Right lung (tissue), 5 donors: ENCODE measurements around the gene CALCOCO2. TPM values are rescaled to one million over a fixed set of nuclear protein-coding genes. Genes with fewer than 3 reads are reported as not detected.

ENCODE experiments used
- DNase-seq, 2 donors: peaks; one replicate each; pipeline ENCODE4 v3.0.0-alpha.2; 2013
- polyA plus RNA-seq, 5 donors: library from polyadenylated mRNA; unstranded; fragments of 120-200 nt; gene quantifications; one replicate each; pipeline versions ENCODE4 v1.2.1 to v1.2.3, GENCODE V29; 2013; ENCODE audit warnings: inconsistent platforms in 1 of 5, low replicate concordance in 1 of 5; ENCODE audit not compliant: insufficient read length in 5 of 5, insufficient read depth in 1 of 5

Gene CALCOCO2
- polyA plus RNA-seq, 5 donors: 86.0 to 124 (median 118) TPM

DNA sequence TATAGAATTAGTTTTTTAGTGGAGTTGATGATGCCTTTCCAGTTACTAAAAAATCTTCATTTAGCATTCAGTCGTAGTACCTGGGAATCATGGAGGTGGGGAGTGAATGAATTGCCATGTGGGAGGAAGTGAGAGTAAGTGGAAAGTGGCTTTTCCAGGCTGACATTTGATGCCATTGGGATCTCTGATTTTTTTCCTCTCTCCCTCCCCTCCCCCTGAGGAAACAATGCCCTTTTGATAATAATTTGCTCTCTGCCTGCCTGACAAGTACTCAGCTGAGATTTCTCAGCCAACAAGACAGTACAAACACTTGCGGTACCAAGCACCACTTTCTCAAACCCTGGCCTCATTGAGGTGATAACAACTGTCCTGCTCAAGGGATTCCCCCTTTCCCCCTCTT lies 79.5 kb downstream of the CALCOCO2 start:
- DNase-seq: no peak

- no peak for DNase-seq
Measured at GRCh38 chr17:48912476-48912875, 81.6 kb downstream of the CALCOCO2 start.

Other genes with a start within 250 kb of the CALCOCO2 start
- gene HOXB3, start 240.8 kb upstream of the CALCOCO2 start, polyA plus RNA-seq: 10 to 100 TPM; 74.3 to 95.5 (median 89.1) TPM
- gene HOXB5, start 237.3 kb upstream of the CALCOCO2 start, polyA plus RNA-seq: 10 to 100 TPM; 28.0 to 34.6 (median 29.8) TPM
- 10 to 100 TPM; 11.9 to 14.9 (median 13.3) TPM for gene HOXB6, start 226.0 kb upstream of the CALCOCO2 start, polyA plus RNA-seq
- gene HOXB7, start 220.0 kb upstream of the CALCOCO2 start, polyA plus RNA-seq: 1 to 10 TPM; 6.2 to 8.7 (median 7.4) TPM
- gene HOXB8, start 215.7 kb upstream of the CALCOCO2 start, polyA plus RNA-seq: under 1 TPM; 0.33 to 0.70 (median 0.48) TPM
- gene HOXB9, start 204.7 kb upstream of the CALCOCO2 start, polyA plus RNA-seq: under 1 TPM in 1 of 5 donors, not detected in 4; 0.31 TPM
- not detected for gene PRAC1, start 108.5 kb upstream of the CALCOCO2 start, polyA plus RNA-seq
- gene PRAC2, start 107.8 kb upstream of the CALCOCO2 start, polyA plus RNA-seq: not detected
- under 1 TPM in 1 of 5 donors, not detected in 4; 0.10 TPM for gene HOXB13, start 102.3 kb upstream of the CALCOCO2 start, polyA plus RNA-seq
- gene TTLL6, start 13.8 kb upstream of the CALCOCO2 start, polyA plus RNA-seq: 1 to 10 TPM in 4 of 5 donors, under 1 TPM in 1; 0.84 to 1.9 (median 1.6) TPM
- gene ATP5MC1, start 61.8 kb downstream of the CALCOCO2 start, polyA plus RNA-seq: 100 to 1,000 TPM in 1 of 5 donors, 10 to 100 TPM in 4; 78.4 to 114 (median 82.9) TPM
- gene UBE2Z, start 77.4 kb downstream of the CALCOCO2 start, polyA plus RNA-seq: 100 to 1,000 TPM in 4 of 5 donors, 10 to 100 TPM in 1; 92.1 to 113 (median 104) TPM
- 10 to 100 TPM; 74.0 to 94.0 (median 79.7) TPM for gene SNF8, start 113.8 kb downstream of the CALCOCO2 start, polyA plus RNA-seq
- gene GIP, start 137.6 kb downstream of the CALCOCO2 start, polyA plus RNA-seq: under 1 TPM in 1 of 5 donors, not detected in 4; 0.14 TPM
- gene IGF2BP1, start 166.3 kb downstream of the CALCOCO2 start, polyA plus RNA-seq: 10 to 100 TPM; 21.1 to 28.9 (median 26.1) TPM